ENCODE results near the gene ADGRG6.
"Not testable (repeated sequence)": the region's sequence is repeated elsewhere in the genome, so short reads cannot be mapped to it uniquely, and the experiment has no call there.

ADGRG6 gene

DNA sequence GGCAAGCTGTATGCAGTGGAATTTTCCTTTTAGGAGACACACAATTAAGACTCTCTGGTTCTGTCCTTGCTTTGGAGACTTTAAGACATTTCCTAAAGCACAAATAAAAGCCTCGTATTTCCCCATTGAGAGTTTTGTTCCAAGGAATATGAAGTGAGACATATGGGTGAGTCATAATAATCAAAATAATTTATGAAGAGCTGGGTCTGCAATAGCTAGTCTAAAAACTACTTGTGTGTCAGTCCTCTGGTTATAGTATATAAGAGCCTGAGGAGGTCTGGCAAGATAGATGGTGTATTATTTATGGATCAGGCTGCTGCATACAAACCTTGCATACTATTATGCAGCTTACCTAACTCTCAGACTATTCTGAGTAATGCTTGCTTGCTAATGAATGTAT, 142.6 kb downstream of the ADGRG6 start:
- no peak for TF ChIP-seq ZNF274 (IDR thresholded peaks at IDR 0.05; ENCODE audit: low read depth, low read length)
- H3K4me3 ChIP-seq (ENCODE audit: low read length): no peak overlapping the region

DNA sequence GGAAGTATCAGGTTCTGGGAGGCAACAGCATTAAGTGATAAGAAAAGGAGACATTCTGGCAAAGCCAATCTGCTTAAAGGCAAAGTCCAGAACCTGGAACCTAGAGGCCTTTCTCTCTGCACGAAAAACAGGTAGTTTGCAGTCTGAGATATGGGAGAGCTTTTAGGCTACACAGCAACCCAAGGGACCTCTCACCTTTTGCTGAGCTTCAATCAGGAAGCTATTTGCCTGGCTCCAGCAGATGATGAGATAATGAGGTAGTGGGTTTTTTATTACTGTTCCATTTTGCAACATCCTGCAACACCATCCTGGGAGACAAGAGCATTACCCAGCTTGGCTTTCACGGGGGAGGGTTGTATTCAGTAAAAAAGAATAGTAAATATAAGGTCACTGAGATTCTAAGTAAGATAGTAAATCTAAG, 143.1 kb downstream of the ADGRG6 start:
- no peak overlapping the region for H3K4me3 ChIP-seq (ENCODE audit: low read length)
- no peak for TF ChIP-seq ZNF274 (IDR thresholded peaks at IDR 0.05; ENCODE audit: low read depth, low read length)

DNA sequence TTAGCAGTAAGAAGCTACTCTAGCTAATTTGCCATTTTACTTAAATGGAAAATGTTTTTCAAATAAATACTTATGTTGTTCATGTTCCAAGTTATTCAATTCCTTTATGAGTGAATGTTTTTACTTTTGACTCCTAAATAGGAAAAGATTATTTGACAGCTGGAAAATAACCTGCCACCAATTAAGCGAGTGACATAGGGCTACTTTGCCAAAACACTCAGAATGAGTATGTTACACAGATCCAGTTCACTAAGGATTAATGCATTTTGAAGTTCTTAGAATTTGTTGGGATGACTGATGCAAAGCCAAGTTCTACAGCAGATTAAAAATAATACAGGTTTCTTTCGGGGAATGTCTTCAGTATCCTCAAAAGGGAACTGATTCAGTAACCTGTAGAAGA, 144.4 kb downstream of the ADGRG6 start:
- H3K4me3 ChIP-seq (ENCODE audit: low read length): no peak overlapping the region
- no peak for TF ChIP-seq ZNF274 (IDR thresholded peaks at IDR 0.05; ENCODE audit: low read depth, low read length)

DNA sequence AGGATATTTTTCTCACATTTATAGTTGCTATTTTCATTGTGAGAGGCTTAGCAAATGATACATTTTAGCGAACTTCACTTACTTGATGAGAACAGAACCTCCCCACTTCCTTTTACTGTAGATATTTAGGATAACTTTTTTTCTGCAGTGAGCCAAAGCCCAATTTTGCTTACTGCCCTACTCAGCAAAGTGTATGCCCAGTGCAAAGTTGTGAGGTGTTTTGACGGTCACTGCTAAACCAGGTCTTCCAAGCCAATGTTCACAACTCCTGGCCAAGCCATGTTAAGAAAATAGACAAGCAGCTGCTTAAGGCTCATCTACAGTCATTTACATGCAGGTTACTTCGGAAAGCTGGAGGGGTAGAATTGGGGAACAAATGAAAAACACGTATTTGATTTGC, 144.8 kb downstream of the ADGRG6 start:
- TF ChIP-seq ZNF274 (IDR thresholded peaks at IDR 0.05; ENCODE audit: low read depth, low read length): no peak

DNA sequence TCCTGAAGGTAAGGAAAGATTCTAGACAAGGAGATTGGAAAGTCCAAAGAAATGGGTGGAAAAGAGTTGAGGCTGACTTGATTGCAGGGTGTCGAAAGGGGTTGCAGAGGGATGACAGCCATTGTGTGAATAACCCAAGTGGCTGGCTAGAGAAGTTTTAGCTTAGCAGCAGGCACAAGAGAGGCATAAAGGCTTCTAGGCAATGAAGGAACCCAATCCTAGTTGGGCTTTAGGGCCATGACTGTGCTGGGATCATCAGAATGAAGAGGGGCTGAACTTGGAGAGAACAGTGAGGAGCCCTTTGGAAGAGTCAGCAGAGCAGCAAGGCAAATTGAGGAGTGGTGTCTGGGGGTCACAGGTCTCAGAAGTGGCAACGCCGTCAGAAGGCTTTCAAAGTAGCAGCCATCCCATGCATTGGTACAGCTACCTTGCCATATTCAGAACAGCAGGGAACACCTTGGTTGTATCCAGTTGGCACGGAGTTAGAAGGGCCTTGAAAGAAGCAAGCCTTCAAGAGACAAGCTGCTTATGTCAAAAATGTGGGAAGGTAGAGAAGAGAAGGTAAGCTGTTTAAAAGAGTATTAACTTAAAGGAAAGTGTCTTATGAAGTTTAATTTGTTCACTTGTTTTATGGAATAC, 146.4 kb downstream of the ADGRG6 start:
- no peak overlapping the region for H3K4me3 ChIP-seq (ENCODE audit: low read length)
- TF ChIP-seq ZNF274 (IDR thresholded peaks at IDR 0.05; ENCODE audit: low read depth, low read length): no peak

More for the DNA sequence above, 144.8 kb downstream of the ADGRG6 start:
- no peak overlapping the region for H3K4me3 ChIP-seq (ENCODE audit: low read length)

DNA sequence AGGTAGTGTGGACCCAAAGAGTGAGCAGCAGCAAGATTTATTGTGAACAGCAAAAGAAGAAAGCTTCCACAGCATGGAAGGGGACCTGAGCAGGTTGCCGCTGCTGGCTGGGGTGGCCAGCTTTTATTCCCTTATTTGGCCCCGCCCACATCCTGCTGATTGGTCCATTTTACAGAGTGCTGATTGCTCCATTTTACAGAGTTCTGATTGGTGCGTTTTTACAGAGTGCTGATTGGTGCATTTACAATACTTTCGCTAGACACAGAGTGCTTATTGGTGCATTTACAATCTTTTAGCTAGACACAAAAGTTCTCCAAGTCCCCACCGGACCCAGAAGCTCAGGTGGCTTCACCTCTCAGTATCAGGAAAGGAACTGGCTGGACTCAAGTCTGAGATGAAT, 149.0 kb downstream of the ADGRG6 start:
- not testable (repeated sequence) for H3K4me3 ChIP-seq (ENCODE audit: low read length)

DNA sequence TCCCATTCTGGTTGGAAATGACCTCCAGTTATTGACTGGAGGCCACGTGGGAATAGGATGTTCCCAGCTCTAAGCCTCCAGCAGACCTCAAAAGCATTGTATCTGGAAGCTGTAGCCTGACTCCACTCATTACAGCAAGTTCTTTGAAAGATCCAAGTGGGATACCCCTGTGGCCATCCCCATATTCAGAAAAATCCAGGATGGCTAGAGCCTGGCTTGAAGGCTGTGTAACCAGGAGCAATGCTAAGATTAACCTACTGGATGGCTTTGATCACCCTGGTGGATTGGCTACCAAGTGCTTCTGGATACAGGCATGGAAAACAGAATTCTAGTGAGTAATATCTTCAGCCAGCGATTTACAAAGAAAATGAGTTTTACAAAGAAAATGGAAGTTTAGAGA, 151.2 kb downstream of the ADGRG6 start:
- no peak overlapping the region for H3K4me3 ChIP-seq (ENCODE audit: low read length)
- no peak for TF ChIP-seq ZNF274 (IDR thresholded peaks at IDR 0.05; ENCODE audit: low read depth, low read length)

DNA sequence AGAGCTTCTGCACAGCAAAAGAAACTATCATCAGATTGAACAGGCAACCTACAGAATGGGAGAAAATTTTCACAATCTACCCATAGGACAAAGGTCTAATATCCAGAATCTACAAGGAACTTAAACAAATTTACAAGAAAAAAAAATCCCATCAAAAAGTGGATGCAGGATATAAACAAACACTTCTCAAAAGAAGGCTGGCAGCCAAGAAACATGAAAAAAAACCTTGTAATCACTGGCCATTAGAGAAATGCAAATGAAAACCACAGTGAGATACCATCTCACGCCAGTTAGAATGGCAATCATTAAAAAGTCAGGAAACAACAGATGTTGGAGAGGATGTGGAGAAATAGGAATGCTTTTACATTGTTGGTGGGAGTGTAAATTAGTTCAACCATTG, 152.4 kb downstream of the ADGRG6 start:
- not testable (repeated sequence) for H3K4me3 ChIP-seq (ENCODE audit: low read length)

DNA sequence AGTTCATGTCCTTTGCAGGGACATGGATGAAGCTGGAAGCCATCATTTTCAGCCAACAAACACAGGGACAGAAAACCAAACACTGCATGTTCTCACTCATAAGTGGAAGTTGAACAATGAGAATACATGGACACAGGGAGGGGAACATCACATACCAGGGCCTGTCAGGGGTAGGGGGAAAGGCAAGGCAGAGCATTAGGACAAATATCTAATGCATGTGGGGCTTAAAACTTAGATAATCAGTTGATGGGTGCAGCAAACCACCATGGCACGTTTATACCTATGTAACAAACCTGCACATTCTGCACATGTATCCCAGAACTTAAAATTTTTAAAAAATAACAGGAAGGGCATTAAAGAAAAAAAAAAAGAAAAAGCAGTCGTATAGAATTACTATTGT, 153.0 kb downstream of the ADGRG6 start:
- H3K4me3 ChIP-seq (ENCODE audit: low read length): not testable (repeated sequence)

DNA sequence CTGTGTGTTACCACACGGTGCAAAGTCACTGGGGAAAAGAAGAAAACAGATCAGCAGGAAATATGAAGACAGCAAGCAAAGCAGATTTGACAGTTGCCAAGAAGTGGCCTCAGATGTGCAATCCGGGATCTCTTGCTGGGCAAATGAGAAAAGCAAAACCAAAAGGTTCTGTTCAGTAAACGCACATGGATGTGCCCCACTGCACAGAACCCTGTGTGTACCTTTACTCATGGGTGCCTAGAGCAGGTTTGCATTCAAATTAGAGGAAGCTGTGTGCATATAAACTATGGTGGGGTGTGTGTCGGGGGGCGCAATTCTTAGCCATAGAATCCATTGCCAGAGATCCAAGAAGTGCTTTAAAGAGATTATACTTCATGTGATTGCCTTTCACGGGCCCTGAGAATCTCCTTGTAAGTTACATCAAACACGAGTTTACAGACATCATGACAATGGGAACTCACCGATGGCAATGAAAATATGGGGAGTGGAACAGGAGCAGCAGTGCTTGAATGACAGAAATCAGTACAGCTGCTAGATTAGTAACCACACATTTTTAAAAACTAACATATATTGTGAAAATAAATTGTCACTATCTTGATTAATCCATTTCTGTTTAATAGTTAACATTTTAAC, 154.3 kb downstream of the ADGRG6 start:
- H3K4me3 ChIP-seq (ENCODE audit: low read length): no peak overlapping the region
- TF ChIP-seq ZNF274 (IDR thresholded peaks at IDR 0.05; ENCODE audit: low read depth, low read length): no peak

DNA sequence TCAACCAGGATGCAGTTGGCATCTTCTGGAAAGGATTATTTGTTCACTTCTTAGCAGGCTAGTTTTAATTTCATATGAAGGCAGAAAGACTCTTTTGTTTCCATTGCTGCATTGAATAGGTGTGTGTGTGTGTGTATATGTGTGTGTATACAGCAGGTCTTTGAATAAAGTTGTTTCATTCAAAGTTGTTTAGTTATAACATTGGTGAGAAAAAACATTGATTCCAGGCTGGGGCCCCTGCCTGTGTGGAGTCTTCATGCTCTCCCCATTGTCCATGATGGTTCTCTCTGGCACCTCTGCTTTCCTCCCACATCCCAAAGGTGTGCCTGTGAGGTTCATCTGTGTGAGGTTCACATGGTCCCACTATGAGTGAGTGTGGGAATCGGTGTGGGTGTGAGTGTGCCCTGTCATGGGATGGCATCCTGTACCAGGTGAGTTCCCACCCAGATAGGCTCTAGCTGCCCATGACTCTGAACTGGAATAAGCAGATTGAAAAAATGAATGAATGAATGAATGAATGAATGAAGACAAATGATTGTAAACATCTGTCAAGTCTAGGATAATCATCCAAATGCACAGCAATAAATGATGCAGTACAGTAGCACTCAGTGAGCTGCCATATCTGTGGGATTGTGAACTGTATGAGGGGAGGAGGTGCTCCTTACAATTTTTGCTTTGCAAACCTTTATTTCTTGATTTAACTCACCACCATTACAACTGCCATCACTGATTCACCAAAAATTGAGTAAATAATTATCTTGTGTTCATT, 156.0 kb downstream of the ADGRG6 start:
- TF ChIP-seq ZNF274 (IDR thresholded peaks at IDR 0.05; ENCODE audit: low read depth, low read length): no peak

DNA sequence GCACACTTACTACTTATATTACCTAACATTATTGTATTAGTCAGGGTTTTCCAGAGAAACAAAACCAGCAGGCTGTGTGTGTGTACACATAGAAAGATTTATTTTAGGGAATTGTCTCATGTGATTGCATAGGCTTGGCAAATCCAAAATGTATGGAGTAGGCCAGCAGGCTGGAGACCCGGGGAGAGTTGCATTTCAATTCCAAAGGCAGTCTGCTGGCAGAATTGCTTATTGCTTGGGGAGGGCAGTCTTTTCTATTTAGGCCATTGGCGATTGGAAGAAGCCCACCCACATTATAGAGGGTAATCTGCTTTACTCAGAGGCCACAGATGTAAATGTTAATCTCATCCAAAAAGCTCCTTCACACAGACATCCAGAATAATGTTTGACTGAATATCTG, 157.0 kb downstream of the ADGRG6 start:
- no peak overlapping the region for H3K4me3 ChIP-seq (ENCODE audit: low read length)
- TF ChIP-seq ZNF274 (IDR thresholded peaks at IDR 0.05; ENCODE audit: low read depth, low read length): no peak

More for the DNA sequence above, 156.0 kb downstream of the ADGRG6 start:
- no peak overlapping the region for H3K4me3 ChIP-seq (ENCODE audit: low read length)

DNA sequence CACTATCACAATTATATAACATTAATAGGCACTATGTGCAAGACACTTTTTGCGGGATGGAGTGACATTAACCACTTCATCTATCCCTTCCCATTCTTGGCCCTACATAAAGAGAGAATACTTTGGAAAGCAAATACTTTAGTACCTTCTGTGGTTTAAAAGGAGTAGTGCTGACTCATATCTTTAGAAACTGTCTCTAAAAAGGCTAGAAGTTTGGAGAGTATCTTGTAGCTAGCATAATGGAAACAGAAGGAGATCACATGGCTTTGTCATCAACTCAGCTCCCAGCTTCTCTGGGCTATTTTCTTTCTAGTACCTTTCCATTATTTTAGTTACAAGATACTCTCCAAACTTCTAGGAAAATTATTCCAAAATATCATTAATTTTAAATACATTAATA, 157.5 kb downstream of the ADGRG6 start:
- no peak for TF ChIP-seq ZNF274 (IDR thresholded peaks at IDR 0.05; ENCODE audit: low read depth, low read length)
- H3K4me3 ChIP-seq (ENCODE audit: low read length): no peak overlapping the region

DNA sequence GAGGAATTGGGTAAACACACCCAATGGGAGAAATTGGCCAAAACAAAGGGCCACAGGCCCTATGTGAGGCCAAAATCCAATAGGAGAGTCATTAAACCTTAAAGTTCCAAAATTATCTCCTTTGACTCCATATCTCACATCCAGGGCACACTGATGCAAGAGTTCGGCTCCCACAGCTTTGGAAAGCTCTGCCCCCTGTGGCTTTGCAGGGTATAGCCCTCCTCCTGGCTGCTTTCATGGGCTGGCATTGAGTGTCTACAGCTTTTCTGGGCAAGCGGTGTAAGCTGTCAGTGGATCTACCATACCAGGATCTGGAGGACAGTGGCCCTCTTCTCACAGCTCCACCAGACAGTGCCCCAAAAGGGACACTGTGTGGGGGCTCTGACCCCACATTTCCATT, 160.5 kb downstream of the ADGRG6 start:
- TF ChIP-seq ZNF274 (IDR thresholded peaks at IDR 0.05; ENCODE audit: low read depth, low read length): no peak
- H3K4me3 ChIP-seq (ENCODE audit: low read length): no peak overlapping the region

DNA sequence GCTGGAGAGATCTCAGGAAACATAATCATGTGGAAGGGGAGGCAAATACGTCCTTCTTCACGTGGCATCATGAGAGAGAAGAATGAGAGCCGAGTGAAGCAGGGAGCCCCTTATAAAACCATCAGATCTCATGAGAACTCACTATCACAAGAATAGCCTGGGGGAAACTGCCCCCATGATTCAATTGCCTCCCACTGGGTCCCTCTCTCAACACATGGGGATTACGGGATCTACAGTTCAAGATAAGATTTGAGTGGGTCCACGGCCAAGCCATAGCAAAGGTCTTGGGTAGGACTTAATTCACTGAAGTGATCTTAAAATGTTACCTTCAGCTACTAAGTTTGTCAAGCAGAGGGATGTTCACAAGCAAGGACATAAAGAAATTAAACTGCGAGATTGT, 162.2 kb downstream of the ADGRG6 start:
- no peak for TF ChIP-seq ZNF274 (IDR thresholded peaks at IDR 0.05; ENCODE audit: low read depth, low read length)
- no peak overlapping the region for H3K4me3 ChIP-seq (ENCODE audit: low read length)

Data from GM08714 (cell line).